H1 (cell line): ENCODE measurements around the gene INTS7. TPM values are rescaled to one million over a fixed set of nuclear protein-coding genes. Genes with fewer than 3 reads are reported as not detected.

Experiments
- BACH1 ChIP-seq: IDR thresholded peaks from 2 replicates; pipeline ENCODE4 v1.6.1; 2012; ENCODE audit warnings: low read length, improper control_type of control experiment
- BRCA1 ChIP-seq: IDR thresholded peaks from 2 replicates; pipeline ENCODE4 v1.6.1; 2012; ENCODE audit warnings: low read depth, low read length, improper control_type of control experiment
- CHD1 ChIP-seq: IDR thresholded peaks from 2 replicates; pipeline ENCODE4 v1.6.1; 2012; ENCODE audit warnings: low read depth, low read length, improper control_type of control experiment
- CHD7 ChIP-seq: fragments of 300-600 bp; sonication (generic); IDR thresholded peaks from 2 replicates; pipeline ENCODE4 v1.7.1; 2012; ENCODE audit warnings: low read length, moderate library complexity, mild to moderate bottlenecking, inconsistent platforms; ENCODE audit not compliant: insufficient replicate concordance
- E2F6 ChIP-seq: IDR thresholded peaks from 2 replicates; pipeline ENCODE4 v1.6.1; 2012; ENCODE audit warnings: inconsistent platforms
- FOSL1 ChIP-seq: IDR thresholded peaks from 2 replicates; pipeline ENCODE4 v1.6.1; 2011; ENCODE audit warnings: mild to moderate bottlenecking, low read depth, low read length, moderate library complexity; ENCODE audit not compliant: insufficient read depth
- KDM4A ChIP-seq: IDR thresholded peaks from one replicate; pipeline ENCODE4 v1.7.1; 2012; ENCODE audit warnings: low read depth, mild to moderate bottlenecking, moderate library complexity, low read length, inconsistent platforms; ENCODE audit not compliant: severe bottlenecking
- KDM5A ChIP-seq: fragments of 200-600 bp; IDR thresholded peaks from 2 replicates; pipeline ENCODE4 v1.7.1; 2012; ENCODE audit warnings: mild to moderate bottlenecking, low read length, inconsistent platforms, mixed read lengths
- NANOG ChIP-seq: IDR thresholded peaks from 2 replicates; pipeline ENCODE4 v1.6.1; 2011; ENCODE audit warnings: low read length, low read depth, mild to moderate bottlenecking, inconsistent platforms; ENCODE audit not compliant: insufficient read depth, poor library complexity, severe bottlenecking
- PHF8 ChIP-seq: fragments of 200-600 bp; sonication (generic); conservative IDR thresholded peaks from 2 replicates; pipeline ENCODE4 v1.7.1; 2012; ENCODE audit warnings: low read depth, mild to moderate bottlenecking, inconsistent platforms, low read length, moderate library complexity
- SP2 ChIP-seq: IDR thresholded peaks from 2 replicates; pipeline ENCODE4 v1.6.1; 2012; ENCODE audit warnings: mild to moderate bottlenecking, low read length, inconsistent platforms
- TAF7 ChIP-seq: optimal IDR thresholded peaks from 2 replicates; pipeline ENCODE3; 2011; ENCODE audit warnings: low read depth, mild to moderate bottlenecking, inconsistent platforms, low read length, moderate library complexity, borderline replicate concordance
- polyA plus RNA-seq, 7 experiments: library from polyadenylated mRNA; depleted of rRNA in 3 of 7; stranded (reverse) in 5 of 7; unstranded in 2 of 7; fragments of >200 nt in 5 of 7; fragments of 200-250 nt in 2 of 7; gene quantifications; 1 replicate in 5 of 7; 2 replicates in 1 of 7; 4 replicates in 1 of 7; pipeline versions ENCODE4 v1.2.1 to v1.2.3, GENCODE V29; 2011 to 2013; ENCODE audit warnings: missing spikeins in 2 of 7, mixed read lengths in 2 of 7
- total RNA-seq: library from RNA; stranded (reverse); fragmentation: NEBNext Ultra II Directional; extraction: Animal tissue kit (Norgen Biotek cat#: 25700); gene quantifications from 2 replicates; pipeline ENCODE4 v1.2.1, GENCODE V29; 2021

INTS7 gene
- total and polyA plus RNA-seq, 2 of the 8 experiments (the other 6 are each of a cell fraction or from before 2014, with no cell fraction given), result 15.2 to 22.4 TPM

- no peak for TF ChIP-seq CHD7
- TF ChIP-seq NANOG, result no peak
- TF ChIP-seq E2F6, result no peak
- TF ChIP-seq CHD1, result no peak
- no peak for TF ChIP-seq SP2
- TF ChIP-seq BRCA1, result no peak
- no peak for TF ChIP-seq KDM4A
- no peak for TF ChIP-seq KDM5A
- TF ChIP-seq FOSL1, result no peak
- TF ChIP-seq PHF8, result no peak
- TF ChIP-seq BACH1, result no peak
- no peak for TF ChIP-seq TAF7
Measured at GRCh38 chr1:212042436-212042835, 7.1 kb upstream of the INTS7 start (continued).
